Kidney tubule cell (primary cell): Measurements from ENCODE around the gene PAQR7.

Experiments
- DNase-seq: peaks from one replicate; pipeline ENCODE4 v3.0.0-alpha.2; 2018; ENCODE audit warnings: low spot score

The PAQR7 gene, protein sequence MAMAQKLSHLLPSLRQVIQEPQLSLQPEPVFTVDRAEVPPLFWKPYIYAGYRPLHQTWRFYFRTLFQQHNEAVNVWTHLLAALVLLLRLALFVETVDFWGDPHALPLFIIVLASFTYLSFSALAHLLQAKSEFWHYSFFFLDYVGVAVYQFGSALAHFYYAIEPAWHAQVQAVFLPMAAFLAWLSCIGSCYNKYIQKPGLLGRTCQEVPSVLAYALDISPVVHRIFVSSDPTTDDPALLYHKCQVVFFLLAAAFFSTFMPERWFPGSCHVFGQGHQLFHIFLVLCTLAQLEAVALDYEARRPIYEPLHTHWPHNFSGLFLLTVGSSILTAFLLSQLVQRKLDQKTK

DNA sequence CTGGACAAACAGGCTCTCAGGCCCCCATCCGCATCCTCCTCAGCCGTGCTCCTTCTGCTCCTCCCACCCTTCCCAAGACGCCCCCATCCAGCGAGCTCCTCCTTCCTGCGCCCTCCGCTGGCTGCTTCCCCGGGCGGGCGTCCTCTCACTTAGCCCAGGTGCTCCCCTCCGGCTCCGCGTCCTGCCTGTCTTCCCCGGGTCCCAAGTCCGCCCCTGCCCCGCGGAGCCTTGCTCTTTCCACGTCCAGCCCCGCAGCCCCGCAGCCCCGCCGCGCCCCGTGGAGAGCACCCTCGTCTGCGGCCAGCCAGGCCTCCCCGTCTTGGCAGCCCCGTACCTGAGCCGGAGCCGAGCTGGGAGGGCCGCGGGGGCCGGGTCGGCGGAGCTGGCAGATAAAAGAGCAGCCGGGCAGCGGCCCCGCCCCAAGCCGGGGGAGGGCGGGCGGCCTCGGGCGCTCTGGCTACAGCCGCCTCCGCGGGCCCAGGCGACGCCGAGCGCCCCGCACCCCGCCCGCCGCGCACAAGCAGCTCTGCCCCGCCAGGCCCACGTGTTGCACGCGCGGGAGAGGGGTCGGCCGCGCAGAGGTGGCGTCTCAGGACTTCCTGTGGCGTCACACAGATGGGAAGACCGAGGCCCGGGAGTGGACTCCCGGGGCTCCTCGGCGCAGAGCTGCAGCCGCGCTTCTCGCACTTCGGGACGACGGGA, at the start of gene PAQR7:
PAQR7 (minus strand) TSS at position 555 of the 702 bp plus-strand sequence. CDS start 11,869 bp downstream, outside the sequence.
- DNase-seq, result peak; percentile 82

DNA sequence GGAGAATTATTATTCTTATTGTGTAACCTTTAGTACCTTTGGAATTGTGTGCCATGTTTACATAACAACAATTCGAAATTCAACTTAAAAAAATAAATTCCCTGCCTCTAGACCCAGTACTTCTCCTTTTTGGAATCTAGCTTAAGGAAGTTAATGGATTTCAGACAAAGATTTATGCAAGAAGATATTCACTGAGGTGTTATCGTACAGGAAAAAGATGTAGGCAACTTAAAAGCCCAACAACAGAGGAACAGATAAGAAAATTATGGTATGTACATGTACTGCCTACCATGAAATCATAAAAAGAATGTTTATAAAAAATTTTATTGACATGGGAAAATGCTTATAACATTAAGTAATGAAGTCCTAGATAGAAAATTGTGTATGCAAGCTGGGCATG, 48.9 kb upstream of the PAQR7 start:
- DNase-seq, result no peak

DNA sequence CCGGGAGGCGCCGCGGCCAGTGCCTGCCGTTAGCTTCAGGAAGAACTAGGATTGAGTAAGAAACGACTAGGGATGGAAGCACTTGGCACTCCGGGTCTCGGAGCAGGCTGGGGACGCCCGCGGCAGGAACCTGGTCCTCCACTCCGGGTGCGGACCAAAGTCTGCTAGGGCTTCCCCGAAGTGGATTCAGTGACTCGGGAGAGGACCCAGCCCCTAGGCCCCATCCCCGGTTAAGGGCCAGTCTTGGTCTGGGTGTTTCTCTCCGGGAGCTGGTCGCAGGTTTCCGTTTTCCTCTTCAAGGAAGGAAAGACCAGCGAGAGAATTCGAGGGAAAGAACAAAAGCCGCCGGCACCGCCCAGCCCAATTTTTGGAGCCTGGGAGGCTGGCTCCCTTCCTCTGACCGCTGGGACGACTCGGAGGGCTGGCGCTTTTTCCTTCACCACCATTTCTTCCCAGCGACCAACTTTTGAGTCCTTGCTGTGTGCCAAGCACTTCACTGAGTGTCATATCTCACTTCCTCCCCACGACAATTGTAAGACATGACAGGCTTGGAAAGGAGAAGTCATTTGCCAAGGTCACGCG, 47.6 kb upstream of the PAQR7 start:
- DNase-seq, result peak; percentile 55

DNA sequence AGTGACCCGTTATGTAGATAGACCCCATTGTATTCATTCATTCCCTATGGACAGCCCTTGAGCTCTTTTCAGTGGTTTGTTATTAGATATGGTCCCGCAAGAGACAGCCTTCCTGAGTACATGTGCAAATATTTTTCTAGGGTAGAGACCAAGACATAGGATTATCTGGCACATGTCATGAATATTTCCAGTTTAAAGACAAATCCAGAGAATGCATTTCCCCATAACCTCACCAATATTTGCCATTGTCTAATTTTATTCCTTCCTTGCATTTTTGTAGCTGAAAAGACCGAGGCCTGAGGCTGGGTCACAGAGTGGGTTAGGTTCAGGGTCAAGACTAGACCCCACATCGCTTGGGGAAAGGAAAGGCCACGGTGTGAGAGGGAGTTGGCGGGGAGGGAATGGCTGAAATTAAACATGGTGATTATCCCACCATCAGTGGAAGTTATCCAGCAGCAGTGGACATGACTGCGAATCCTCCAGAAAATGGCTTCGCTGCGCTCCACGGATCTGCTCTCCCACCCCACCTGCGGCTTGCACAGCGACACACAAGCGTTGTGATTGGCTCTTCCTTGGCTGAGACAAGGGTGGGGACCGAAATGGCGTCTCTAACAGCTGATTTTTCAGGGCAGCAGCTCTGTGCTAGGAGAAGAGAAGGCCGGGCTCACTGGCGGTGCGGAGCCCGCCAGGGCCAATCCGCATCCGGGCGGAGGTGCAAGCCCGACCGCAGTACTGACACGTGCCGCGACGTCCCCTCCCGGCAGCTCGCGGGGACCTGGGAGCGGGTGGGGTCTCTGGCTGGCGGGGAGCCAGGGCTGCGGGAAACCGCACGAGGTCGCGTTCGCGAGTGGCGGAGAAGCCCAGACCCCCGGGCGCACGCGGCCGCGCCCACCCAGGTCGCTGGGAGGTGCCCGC, 46.8 kb upstream of the PAQR7 start:
- DNase-seq, result peak; percentile 58

DNA sequence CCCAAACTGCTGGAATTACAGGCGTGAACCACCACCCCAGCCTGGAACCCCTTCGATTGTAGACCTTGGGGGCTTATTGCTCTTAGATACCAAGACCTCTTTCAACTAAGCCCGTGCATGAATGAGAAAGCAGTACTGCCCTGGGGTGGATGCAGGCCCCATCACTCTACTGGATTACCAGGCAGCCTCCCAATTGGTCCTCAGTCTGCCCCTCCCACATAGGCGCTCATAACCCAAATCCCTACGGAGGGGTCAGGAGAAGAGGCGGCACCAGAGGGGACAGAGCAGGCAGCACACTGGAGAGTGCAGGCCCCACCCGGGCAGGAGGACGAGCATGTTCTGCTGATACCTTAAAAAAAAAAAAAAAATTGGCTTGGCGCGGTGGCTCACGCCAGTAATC, 43.1 kb upstream of the PAQR7 start:
- DNase-seq, result no peak

DNA sequence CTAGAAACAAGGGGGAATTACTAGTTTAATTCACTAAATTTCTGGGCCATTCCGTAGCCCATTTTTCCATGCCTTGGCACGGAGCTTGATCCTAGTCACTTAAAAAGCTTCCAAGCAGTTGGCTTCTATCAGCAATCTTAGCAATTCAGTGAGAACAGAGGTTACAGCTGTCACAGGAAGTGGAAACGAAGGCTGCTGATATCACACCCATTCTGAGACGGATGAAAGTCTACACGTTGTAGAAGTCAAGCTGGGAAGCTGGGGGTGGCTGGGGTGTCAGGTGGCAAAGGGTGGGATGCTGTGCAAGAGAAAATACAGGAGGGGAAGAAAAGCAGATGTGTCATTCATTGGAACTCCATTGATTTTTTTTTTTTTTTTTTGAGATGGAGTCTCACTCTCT, 42.5 kb upstream of the PAQR7 start:
- no peak for DNase-seq

DNA sequence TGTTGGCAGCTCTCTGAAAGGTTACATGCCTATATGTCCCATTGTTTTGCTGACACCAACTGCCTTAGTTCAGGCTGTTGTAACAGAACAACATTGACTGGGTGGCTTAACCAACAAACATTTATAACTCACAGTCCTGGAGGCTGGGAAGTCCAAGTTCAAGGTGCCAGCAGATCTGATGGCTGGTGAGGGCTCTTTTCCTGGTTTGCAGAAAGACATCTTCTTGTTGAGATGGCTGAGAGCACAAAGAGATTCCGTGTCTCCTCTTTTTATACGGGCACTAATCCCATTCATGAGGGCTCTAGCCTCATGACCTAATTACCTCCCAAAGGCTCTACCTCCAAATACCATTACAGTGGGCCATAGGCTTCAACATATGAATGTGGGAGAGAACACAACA, 41.0 kb upstream of the PAQR7 start:
- no peak for DNase-seq

DNA sequence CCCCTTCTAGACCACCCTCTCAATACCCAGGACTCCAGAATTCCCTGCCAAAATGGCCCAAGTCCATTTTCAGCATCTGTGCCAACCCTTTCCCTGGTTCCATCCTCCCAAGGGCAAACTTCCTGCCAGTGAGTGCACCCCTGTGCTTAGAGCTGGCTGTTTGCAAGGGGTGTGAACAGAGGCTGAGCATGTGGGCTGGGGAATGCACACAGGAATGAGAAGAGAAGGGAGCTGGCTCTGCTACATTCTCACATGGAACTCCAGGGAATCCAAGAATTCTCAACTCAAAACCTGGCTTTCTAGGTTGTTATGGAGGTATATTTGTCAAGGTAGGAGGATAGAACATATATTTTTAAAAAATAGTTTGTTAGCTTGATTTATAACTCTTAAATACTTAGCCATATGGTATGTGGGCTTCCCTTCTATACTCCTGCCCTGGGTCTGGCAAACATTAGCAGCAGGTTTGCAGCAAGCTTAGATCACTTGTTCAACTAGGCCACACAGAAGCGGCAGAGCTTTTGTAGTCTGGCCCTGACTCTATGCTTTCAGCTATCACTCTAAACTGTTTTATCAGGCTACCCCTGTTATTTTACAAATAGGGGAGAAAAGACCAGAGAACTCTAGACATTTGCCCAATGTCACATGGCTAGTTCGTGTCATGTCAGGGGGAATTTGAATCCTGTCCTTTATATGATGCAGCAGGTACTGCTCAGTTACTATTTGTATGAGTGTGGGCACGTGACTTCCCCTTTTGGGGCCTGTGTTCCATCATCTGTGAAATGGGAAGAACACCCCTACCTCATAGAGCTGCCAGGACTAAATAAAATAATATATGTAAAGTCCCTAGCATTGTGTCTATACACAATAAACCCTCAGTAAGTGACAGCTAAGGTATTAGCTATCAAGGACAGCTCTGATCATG, 38.8 kb upstream of the PAQR7 start:
- DNase-seq, result no peak

DNA sequence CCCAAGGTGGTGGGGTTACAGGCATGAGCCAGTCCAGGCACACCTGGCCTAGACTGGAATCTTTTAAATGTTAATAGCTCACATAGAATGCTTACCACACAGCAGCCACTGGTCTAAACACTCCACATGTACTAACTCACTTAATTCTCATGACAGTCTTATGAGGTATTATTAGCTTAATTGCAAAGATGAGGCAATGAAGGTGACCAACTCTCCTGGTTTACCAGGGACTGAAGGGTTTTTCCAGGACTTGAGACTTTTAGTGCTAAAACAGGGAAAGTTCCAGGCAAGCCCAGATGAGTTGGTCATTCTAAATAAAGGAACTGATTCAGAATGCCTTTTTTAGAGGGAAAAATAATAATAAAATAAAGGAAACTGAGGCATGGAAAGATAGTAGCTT, 37.7 kb upstream of the PAQR7 start:
- DNase-seq, result no peak

DNA sequence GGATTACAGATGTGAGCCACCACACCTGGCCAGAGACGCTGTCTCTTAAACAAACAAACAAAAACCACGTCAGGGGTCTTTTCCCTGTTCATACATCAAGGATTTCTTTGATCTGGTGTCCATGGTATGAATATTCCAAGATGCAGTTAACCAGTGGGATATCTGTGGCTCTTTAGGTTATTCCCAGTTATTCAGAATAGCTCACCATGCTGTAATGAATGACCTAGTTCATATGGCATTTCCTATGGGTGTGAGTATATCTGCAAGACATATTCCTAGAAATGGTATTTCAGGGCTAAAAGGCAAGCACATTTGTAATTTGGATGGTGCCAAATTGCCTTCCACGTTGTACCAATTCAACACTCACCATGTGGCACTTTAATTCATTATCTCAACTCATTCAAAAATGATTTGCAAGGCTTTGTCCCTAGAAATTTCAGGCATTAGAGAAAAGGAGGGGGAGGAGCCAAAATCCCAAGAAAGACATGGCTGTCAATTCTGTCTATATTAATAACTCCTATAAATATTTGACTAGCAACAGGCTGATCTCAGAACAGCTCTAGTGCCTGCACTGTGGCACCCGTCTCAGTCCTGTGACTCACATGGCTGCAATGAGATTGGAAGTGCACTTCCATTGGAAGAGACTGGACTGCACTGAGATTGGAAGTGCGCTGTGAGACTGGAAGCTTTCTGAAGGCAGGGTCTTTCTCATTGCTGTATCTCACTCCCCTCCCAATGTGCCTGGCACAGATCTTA, 36.7 kb upstream of the PAQR7 start:
- peak; percentile 86 for DNase-seq

DNA sequence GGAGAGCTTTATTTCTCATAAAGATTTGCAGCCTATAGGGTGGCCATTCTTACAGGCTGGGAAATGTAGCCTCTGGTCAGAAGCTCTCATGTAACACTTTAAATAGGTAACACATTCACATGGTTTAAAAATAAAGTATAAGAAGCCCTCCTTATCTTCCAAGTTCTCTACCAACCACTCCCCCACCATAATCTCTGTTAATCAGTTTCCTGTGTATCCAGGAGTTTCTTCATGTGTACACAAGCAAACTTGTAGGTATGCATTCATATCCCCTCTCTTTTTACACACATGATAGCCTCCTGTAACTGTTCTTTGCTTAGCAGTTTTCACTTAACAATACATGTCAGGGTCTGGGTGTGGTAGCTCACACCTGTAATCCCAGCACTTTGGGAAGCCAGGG, 35.7 kb upstream of the PAQR7 start:
- no peak for DNase-seq

DNA sequence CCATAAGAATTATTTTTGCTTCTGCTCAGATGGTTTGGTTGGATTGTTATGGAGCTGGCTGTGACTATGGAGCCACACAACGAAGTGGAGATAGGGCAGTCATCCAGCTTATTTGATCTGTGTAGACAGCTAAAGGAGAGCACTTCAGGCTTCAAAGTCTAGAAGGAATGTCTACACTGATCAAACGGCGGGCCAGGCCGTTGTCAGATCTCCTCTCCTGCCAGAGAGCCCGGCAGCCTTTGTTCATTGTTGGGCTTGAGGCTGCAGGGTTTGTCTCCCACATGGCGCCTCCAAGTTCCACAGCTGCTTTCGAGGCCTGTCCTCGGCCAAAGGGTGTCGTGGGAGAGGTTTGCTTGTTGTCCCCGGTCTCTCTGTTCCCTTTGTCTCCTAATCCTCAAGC, 33.5 kb upstream of the PAQR7 start:
- DNase-seq, result no peak

DNA sequence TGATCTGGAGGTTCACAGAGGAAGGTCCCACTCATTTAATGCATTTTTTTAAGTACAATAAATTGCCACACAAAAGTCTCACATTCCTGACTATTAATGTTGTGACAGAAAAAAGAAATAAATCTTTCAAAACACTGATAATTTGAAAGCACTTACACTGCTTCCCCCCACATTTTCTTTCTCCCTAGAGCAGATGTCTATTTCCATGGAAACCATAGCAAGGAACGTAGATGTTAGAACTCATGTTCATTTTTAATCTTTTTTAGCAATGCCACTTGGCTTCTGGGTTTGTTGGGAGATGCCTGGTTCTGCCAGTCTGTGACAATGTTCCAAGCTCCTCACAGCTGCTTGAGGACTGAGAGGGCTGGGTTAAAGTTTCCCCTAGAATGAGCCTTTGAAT, 32.7 kb upstream of the PAQR7 start:
- DNase-seq, result no peak

DNA sequence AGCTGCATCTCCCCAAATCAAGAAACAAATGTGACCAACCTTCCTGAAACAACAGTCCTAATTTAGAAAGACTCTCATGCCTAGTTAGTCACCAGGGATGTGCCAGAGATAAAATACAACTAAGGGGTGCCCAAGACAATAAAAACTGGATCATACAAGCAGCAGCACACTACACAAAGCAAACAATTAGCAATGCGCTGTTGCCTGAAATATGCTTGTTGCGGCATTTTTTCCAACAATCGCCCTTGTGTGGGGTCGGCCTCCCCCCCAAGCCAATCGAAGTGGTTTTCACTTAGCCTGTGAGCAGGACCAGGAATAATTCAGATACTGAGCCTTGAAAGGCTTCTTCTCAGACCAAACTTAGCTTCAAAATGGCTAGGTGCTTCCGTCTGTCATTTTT, 32.1 kb upstream of the PAQR7 start:
- no peak for DNase-seq

DNA sequence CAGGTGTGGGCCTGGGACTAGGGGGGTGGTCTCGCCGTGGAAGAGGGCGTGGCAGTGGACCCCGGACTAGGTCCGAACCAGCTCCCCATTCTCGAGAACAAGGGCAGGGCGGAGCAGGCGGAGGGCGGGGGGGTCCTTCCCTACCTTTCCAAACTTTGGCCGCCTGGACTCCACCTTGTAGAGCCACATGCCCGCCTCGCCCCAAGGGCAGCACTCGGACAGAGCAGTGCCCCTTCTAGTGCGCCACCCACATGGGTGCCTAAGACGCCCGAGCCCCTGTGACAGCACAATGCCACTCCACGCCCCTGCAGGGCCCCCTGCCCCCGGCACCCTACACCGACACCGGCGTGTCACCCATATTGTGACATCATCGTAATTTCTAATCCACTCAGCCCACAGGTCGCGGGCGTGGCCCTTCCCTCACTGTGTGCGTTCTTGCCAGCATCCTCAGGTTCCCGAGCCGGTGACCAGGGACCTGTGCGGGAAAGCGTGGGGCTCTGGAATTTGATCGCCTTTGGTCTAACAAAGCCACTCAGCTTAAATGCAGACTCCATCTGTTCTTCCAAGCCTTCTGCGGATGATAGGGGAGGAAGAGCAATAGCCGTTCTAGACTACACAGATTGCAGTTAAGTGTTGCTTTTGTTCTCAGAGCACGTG, 31.3 kb upstream of the PAQR7 start:
- DNase-seq, result peak; percentile 29

DNA sequence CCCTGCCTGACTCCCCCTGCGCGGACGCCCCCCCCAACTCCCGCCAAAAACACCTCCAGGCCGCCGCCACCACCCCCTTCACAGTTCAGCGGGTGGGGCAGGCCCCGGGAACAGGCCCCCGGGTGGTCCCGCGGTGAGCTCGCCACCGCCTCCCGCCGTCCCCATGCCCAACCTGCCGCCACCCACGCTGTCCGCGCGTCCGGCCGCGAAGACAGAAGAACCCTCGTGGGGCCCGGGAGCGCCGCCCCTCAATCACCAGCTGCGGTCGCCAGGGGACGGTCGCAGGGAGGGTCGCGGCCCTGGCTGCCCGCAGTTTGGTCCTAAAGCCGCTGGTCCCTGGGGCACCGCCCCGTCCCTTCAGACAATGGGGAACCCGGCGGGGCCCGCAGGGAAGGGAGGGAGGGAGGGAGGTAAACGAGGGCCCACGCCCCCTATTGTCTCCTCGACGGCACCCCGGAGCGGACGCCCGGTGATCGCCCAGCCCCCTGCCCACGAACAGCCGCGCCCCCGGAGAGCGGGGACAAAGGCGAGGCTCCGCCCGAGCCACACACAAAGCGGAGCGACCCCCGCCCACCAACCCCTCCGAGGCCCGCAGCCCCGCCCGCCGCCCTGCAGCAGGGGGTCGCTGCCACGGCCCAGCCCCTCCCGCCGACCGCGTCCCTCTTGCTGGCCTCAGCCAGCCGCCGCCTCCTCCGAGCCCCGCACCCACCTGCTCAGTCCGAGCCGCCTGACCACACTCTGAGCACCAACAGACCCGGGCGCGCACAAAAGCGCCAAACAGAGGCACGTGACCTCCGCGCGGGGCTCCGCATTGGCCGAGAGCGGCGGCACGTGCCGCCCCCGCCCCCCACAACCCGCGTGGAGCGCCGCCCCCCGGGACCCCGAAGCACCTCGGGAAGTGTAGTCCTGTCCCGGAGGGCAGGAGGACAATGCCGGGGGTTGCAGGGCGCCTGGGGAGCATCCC, 30.5 kb upstream of the PAQR7 start, which contains the start of gene STMN1:
STMN1 (minus strand) TSS at position 740 of the 964 bp plus-strand sequence. CDS start 1,743 bp downstream, outside the sequence.
- DNase-seq, result peak; percentile 89

DNA sequence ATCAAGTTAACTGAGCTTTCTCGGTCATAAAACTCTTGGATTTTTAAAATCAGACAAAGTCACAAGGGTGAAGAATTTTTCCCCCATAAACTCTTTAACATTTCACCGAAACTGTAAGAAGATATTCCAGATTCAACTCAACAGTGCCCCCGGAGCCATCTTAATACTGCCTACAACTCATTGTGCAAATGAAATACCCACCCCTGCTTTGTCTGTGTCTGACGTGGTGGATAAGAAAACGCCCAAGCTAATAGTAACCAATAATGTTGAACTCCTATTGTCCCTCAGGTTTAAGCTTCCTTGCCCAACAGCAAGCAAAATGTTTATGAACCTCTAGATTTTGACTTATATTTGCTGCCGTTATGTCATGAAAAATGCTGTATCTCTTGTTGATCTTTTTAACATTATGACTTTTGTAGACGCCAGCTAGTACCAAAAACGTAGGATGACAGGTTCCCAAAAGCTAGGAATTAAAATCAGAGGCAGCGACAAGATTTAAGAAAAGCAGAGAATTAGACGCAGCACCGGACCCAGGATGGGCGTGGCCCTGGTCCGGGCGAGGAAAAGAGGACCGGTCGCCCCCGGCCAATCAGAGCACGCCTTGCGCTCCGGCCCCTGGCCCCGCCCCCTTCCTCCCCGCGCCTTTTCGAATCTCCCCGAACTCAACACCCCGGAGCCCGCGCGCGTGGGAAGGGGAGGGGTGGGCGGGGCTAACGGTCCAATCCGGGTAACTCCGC, 29.6 kb upstream of the PAQR7 start:
- DNase-seq, result peak; percentile 91

DNA sequence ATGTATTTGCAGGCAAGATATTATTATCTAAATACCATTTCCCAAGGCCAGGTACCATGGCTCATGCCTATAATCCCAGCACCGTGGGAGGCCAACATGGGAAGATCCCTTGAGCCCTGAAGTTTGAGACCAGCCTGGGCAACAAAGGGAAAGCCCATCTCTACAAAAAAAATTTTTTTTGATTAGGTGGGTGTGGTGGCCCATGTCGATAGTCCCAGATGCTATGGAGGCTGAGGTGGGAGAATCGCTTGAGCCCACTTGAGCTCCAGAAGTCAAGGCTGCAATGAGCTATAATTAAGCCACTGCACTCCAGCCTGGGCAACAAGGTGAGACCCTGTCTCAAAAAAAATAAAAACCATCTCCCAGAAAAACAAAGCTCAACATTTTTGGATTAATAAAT, 28.5 kb upstream of the PAQR7 start:
- DNase-seq, result no peak
